ENCODE results near the gene ARF6. TPM values are rescaled to one million over a fixed set of nuclear protein-coding genes. Genes with fewer than 3 reads are reported as not detected.

ARF6 gene
- total RNA-seq, 1 experiment from 2014 or later = 49.2 TPM

GRCh38 chr14:49897414-49897813 is 4.5 kb downstream of the ARF6 start:
- Histone ChIP-seq H3K79me2 (ENCODE audit: insufficient read depth, low read length) (peaks cover 20% of the 10 kb centered on the region; the same call in 1 of the 2 replicates), H3K4me2 (ENCODE audit: insufficient read depth, insufficient read length, low read length) (no peak overlapping the region), H3K4me1 (ENCODE audit: insufficient read depth, low read length) (no peaks in the 10 kb centered on the region), H3K27ac (ENCODE audit: insufficient read length, low read depth, low read length) (no peak overlapping the region), H3K4ac (ENCODE audit: low read depth, low read length) (no peak overlapping the region), H3K18ac (ENCODE audit: insufficient read length, low read depth, low read length) (no peak overlapping the region), H2AFZ (ENCODE audit: low read length) (no peak overlapping the region), H3K23ac (ENCODE audit: insufficient read length, low read depth, low read length) (no peak overlapping the region), H4K8ac (replicated peaks; ENCODE audit: insufficient read length, low read depth, low read length) (no peak overlapping the region), H2BK20ac (ENCODE audit: low read depth, low read length, poor library complexity, severe bottlenecking) (no peak overlapping the region), H2AK5ac (ENCODE audit: insufficient read length, low read length) (no peak overlapping the region), H3K9ac (ENCODE audit: extremely low read depth, insufficient read length, low read length) (no peak overlapping the region), H2BK120ac (ENCODE audit: low read depth, low read length, poor library complexity, severe bottlenecking) (no peak overlapping the region), H4K20me1 (ENCODE audit: control insufficient read depth, insufficient read depth, insufficient read length) (no peaks in the 10 kb centered on the region), H3K79me1 (ENCODE audit: insufficient read depth, low read depth, low read length, poor library complexity, severe bottlenecking) (no peaks in the 10 kb centered on the region), H3K56ac (ENCODE audit: insufficient read length, low read depth, low read length) (no peak overlapping the region), H2BK5ac (ENCODE audit: insufficient read length, low read length) (no peak overlapping the region), H4K91ac (ENCODE audit: insufficient read length, low read depth, low read length) (no peak overlapping the region), H3K14ac (ENCODE audit: insufficient read depth, low read length) (no peak overlapping the region), H3K27me3 (ENCODE audit: insufficient read depth, low read length) (no peaks in the 10 kb centered on the region), H3K23me2 (ENCODE audit: insufficient read length, low read depth, low read length, poor library complexity, severe bottlenecking) (peaks cover 9% of the 10 kb centered on the region), H4K5ac (ENCODE audit: insufficient read length, low read depth, low read length) (no peak overlapping the region), H2BK15ac (ENCODE audit: low read depth, low read length) (no peak overlapping the region), H3T11ph (ENCODE audit: low read length) (no peak overlapping the region), H2BK12ac (ENCODE audit: insufficient read length, low read depth, low read length) (no peak overlapping the region), H3K9me3 (ENCODE audit: control insufficient read depth, low read depth, low read length) (no peaks in the 10 kb centered on the region)
- no CpG with 5 or more reads among the region's 1 CpG for WGBS (ENCODE audit: extremely low coverage, insufficient read length, low lambda C conversion rate)
- no peak for DNase-seq
- H3K27me3 Mint-ChIP-seq (ENCODE audit: low read depth) = no peaks in the 10 kb centered on the region
- H3K27ac Mint-ChIP-seq = no peak overlapping the region
- peaks cover 0 to under 1% of the 10 kb centered on the region in 2 experiments; a peak in 2 of 5 replicates for H3K9me3 Mint-ChIP-seq
- H3K36me3 Mint-ChIP-seq (ENCODE audit: insufficient read depth in 1 of 3, low read depth in 3 of 3) = peaks cover 15 to 27% (median 21%) of the 10 kb centered on the region in 3 experiments
- H3K4me1 Mint-ChIP-seq = peaks cover 28 to 32% of the 10 kb centered on the region in 2 experiments
- H3K4me3 Mint-ChIP-seq = no peak overlapping the region
- TF ChIP-seq CTCF (conservative IDR thresholded peaks at IDR 0.05) = no peak
